HG03460 (cell line): Measurements from ENCODE around the gene NWD2.

Experiments used
- ATAC-seq: cut with Tn5 transposase; IDR thresholded peaks from one replicate; pipeline ENCODE4 v1.9.1; 2021; ENCODE audit not compliant: unreplicated experiment

Gene NWD2

DNA sequence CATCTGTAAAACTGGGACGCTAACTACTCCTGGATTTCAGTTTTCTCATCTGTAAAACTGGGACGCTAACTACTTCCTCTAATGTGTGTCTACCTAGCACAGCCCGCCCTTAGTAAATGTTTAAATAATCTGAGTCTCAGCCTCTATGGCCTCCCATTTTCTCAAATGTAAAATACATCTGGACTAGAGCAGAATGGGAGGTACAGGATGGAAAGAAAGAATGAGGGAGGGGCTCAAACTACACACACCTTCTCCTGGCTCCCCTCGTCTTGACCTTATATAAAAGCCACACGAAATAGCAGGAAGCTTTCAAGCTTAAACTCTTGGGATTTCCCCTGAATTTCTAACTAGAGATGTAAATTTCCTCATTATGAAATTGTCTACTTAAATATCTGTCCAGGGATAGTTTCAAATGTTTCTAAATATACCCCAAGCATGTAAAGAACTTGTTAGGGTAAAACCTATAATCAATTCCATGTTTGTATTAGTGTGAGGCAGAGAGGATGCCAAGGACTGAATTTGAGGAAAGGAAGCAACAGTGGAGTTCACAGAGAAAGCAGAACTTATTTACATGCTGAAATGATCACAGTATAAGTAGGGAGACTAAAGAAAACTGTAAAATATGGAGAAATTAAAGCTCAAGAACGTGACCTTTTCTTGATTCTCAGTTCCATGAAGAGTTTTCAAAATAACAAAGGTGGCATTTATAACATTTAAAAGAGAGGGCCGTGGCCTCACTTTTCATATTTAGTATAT lies 220.0 kb downstream of the NWD2 start:
- no peak for ATAC-seq

DNA sequence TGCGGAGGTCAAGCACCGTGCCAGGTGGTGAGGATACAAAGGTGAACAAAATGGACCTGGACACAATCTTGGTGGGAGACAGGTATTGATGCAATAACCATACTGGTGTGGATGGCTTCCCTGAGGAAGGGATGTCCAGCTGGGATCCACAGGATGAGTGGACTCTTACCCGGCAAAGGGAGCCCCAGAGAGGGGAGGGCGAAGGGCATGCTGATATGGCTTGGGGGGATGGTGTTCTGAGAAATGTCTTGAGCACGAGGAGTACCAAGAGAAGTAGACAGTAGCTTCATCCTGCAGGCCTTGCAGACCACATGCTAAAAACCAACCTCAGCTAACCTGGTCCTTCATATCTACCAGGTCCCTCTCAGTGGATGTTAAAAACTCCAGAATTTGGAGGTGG lies 220.8 kb downstream of the NWD2 start:
- no peak for ATAC-seq

DNA sequence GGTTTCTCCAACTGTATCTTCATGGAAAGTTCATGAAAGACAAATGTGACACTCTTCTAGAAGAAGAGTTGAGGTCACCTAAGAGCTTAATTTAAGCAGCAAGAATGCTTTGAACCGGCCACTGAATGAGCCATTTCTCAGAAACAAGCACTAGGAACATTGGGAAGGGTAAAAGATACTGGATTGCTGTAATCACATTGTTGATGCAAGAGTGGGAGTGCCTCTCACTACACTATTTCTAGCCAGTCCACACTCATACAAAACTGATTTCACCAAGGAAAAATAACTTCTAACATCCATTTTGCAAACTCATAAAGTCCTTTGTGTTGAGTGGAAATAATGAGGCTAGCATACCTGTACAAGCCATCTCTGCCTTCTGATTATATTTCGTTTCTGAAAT lies 221.3 kb downstream of the NWD2 start:
- no peak for ATAC-seq

DNA sequence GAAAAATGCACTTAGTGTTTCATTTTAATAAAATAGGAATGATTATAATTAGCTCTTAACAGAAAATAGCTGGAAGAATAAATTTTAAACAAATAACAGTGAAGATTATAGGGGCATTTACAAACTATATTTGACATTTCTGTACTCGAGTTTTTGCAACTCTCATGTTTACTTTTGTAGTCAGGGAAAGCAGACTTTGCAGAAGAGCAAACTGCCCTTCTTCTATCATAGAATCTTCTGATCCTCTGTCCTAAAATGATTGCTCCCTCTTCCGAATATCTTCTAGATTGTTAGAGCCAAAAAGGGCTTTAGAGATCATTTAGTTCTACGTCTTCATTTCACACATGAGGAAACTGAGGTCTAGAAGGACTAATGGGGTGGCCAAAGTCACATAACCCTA lies 222.7 kb downstream of the NWD2 start:
- ATAC-seq = no peak

DNA sequence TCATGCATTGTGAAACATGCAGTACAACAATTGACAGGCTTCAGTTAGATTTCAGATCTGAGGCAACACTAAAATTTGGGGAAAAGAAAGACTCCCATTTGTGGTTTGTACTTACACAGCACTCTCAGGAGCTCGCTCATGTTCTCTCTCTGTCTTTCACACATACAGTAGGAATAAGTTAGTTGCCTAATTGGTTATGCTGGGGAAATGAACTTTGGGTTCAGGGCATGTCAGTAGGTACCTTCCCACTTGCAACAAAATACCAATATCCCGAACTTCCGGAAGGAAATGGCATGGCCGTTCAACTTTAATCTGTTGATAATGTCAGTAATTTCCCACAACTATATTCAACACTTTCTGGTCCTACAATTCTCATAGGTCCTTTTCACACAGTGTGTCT lies 223.3 kb downstream of the NWD2 start:
- ATAC-seq = no peak

DNA sequence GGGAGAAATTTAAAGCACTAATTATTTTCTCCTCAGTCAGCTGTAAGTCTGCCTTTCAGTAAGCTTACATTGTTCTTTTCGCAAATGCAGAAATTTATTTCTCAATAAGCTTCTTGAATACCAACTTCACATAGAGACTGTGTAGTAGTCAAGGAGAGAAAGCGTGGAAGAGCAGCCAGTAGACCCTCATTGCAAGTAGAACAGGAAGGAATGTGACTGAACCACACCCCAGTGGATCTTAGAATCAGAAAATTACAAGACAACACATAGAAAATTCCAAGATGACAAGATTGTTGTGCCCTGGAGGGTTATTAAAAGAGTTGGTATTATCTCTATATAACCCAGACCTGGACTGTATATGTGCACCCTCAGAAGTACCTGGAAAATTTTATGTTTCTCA lies 224.7 kb downstream of the NWD2 start:
- ATAC-seq = no peak

DNA sequence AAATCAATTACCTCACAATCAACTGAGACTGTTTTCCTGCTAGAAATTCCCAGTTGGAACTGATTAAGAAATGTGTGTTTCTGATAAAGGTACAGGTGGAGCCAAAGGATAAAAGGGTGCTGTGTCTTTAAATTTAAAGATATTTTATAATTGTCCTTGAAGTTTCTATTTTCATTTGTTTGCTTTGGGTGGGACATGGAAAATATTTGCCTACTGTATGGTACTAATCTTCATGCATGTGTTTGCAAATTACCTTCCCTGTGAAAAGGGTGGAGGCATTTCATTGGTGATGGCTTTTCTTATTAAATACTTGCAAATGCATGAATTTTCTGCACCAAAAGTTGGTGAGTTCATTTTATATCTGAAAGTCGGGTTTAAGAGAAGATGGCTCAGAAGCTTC lies 225.7 kb downstream of the NWD2 start:
- ATAC-seq = no peak

DNA sequence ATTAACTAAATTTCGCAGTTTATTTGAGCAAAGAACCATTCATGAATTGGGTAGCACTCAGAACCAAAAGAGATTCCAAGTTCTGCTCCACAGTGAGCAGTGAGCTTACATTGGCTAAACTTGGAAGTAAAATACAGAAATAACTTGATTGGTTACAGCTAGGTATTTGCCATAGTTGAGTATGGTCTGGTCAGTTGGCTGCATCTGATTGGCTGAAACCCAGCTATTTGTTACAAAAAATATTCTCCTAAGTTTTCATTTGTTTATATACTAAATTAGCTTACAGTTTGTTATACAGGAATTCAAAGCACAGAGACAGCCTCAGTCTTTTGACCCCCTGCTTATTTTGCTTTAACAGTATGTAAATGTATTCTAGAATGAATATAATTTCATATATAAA lies 226.6 kb downstream of the NWD2 start:
- no peak for ATAC-seq

DNA sequence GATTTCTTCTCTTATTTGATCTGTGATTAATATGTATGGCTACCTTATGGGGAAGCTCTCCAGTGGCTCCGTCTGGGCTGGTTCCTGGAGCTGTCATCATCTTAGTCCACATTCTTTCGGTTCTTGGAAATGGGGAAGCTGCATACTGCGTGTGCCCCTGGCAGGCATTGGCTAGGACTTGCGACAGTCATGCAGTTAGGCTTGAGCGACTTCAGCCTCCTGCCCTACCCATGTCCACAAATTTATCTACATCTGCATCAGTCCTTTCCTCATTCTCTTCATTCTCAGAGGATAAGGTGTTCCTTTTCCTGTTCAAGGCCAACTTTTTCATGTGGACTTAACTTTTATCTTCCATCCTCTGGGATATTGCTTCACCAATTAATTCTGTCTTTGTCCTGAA lies 227.4 kb downstream of the NWD2 start:
- no peak for ATAC-seq

DNA sequence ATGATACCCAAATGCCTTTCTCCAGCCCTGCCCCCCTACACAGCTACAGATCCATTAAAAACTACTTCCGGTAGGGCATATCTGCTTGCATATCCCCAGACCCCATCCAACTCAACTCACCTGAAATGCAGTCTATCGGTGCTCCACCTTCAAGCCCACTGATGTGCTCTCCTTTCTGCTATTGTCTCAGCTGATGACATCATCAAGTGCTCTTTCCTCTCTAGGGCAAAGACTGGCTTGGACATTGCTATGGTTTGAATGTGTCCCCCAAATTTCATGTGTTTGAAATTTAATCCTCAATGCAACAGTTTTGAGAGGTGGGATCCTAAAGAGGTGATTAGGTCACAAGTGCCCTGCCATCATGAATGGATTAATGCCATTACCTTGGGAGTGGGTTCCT lies 229.3 kb downstream of the NWD2 start:
- ATAC-seq = no peak

DNA sequence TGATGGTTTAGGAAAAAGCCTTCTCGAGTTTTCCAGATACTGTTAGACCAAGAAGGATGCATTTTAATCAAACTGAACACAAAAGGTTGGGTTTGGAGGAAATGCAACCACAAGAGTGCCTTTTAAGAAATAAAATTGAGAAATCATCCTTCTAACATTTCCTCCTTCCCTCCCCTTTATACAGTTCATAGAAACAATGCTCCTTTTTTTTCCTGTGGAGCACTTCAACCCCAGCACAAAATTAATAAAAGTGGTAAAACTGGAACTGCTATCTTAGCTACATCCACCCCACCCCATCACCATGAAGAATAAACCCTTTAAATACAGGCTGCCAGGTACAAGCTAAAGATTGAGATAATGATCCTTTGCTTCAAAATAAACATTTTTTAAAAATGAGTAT lies 230.5 kb downstream of the NWD2 start:
- no peak for ATAC-seq

DNA sequence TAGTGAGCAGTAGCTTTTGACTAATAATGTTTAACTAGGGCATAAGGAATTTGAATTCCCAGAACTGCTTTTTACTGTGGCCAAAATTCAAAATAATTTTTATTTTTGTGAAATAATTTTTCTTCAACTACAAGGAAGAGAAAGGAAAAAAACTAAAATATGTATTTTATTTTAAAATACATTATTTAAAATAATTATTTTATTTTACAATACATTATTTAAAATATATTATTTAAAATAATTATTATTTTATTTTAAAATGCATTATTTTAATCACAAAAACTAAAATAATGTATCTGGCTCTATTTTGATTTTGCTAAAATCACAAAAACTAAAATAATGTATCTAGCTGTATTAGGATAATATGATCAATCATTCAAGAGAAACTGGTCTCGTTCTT lies 231.2 kb downstream of the NWD2 start:
- ATAC-seq = no peak

DNA sequence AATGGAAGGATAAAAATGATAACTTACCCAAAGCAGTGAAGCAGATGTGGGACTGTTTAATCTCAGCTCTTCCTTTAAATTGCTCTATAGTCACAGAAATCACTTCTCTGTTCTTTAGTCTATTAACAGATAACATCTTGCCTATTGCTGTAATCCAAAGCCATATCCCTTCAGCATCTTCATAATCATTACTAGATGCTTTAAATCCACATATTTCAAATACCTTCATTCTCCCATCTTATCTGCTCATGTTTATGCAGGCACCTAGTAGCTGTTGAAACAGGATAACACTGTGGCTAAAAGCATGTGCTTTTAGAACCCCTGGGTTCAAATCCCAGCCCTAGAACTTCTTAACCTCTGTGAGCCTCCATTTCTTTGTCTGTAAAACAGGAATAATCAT lies 231.7 kb downstream of the NWD2 start:
- no peak for ATAC-seq

DNA sequence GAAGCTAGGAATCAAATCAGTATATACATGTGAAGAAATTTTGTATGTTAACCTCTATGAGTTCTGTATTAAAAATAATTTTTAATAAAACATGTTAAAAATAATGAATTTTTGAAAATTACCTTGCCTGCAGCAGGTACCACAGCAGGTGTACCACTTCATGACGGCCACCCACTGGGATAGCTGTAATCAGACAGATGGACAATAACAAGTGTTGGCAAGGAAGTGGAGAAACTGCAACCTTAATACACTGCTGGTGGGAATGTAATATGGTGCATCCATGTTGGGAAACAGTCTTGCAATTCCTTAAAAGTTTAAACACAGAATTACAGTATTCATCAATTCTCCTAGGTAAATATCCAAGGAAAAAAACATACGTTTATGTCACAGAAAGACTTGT lies 232.1 kb downstream of the NWD2 start:
- ATAC-seq = no peak

DNA sequence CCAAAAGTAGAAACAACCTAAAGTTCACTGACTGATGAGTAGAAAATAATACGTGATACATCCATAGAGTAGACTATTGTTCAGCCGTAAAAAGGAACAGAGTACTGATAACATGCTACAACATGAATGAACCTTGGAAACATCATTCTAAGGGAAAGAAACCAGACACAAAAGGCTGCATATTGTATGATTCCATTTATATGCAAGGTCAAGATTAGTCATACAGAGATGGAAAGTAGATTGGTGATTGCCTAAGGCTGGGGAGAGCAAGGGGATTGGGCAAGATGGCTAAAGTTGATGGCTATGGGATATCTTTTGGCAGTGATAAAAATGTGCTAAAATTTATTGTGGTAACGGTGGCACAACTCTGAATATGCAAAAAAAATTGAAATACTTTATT lies 232.6 kb downstream of the NWD2 start:
- no peak for ATAC-seq

DNA sequence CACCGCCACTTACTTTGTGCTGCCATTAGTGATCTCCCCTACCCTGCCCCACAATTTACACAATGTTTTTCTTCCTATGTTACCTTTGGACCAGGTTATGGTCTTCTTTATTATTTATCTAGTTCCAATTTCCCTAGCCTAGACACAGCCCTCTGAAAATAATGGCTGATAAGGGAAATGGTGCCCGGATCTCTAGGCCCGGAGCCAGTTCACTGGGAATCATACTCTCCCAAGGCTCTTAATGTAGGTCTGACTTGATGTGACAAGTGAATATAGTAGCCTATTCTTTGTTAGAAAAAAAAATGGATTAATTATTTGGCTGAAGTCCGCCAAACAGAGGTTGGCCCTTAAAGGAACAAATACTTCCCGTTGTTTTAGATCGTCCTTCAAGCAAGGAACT lies 233.6 kb downstream of the NWD2 start:
- ATAC-seq = no peak

DNA sequence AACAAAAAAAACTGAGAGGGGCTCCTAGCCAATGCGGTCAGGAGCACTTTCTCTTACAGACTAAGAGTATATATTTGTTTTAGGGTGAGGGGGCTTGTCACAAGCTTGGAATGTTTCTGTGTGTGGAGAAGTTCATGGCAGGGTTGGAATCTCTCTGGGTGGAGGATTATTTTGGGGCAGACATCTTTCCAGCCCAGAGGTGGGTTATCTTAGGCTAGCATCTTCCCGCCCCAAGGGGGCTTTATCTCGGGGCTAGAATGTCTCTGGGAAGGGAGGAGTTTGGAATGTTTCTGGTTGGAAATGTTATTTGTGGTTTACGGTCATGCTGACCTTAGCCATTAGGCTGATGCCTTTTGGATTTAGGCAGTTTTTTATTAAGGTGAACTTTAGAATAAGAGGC lies 236.0 kb downstream of the NWD2 start:
- no peak for ATAC-seq

DNA sequence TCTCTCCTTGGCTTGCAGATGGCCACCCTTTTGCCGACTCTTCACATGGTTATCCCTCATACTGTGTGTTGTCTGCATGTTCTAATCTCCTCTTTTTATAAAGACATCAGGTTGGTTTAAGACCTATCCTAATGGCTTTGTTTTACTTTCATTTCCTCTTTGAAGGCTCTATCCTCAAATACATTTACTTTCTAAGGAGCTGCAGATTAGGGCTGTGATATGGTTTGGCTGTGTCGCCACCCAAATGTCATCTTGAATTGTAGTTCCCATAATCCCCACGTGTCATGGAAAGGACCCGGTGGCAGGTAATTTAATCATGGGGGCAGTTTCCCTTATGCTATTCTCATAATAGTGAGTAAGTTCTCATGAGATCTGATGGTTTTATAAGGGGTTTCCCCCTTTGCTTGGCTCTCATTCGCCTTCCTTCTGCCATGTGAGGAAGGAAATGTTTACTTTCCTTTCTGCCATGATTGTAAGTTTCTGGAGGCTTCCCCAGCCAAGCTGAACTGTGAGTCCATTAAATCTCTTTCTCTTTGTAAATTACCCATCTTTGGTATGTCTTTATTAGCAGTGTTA lies 237.1 kb downstream of the NWD2 start:
- no peak for ATAC-seq

DNA sequence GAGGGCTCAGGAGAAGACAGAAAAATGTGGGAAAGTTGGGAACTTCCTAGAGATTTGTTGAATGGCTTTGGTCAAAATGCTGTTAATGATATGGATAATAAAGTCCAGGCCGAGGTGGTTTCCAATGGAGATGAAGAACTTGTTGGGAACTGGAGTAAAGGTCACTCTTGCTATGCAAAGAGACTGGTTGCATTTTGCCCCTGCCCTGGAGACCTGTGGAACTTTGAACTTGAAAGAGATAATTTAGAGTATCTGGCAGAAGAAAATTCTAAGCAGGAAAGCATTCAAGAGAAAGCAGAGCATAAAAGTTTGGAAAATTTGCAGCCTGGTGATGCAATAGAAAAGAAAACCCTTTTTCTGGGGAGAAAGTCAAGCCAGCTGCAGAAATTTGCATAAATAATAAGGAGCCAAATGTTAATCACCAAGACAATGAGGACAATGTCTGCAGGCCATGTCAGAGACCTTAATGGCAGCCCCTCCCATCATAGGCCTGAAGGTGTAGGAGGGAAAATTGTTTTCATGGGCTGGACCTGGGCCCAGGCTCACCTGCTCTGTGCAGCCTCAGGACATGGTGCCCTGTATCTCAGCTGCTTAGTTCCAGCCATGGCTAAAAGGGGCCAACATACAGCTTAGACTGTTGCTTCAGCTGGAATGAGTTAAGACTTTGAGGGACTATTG lies 237.8 kb downstream of the NWD2 start:
- ATAC-seq = no peak

DNA sequence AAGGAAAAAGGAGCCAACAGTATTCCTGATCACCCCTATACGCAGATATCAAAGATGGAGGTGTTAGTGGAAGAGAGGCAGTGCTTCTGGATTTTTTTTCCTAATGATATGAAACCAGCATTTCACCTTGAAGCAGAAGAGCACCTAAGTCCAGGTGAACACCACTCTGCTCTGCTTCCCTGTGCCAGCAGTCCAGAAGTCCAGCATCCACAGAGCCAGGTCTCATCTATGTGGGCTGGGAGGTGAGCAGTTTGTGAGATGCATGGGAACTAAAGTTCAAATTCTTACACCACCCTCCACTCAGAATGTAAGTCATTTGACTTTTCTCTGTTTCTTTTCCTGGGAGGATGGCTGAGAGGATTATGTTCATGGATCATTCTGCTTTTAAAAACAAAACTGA lies 239.1 kb downstream of the NWD2 start:
- no peak for ATAC-seq

DNA sequence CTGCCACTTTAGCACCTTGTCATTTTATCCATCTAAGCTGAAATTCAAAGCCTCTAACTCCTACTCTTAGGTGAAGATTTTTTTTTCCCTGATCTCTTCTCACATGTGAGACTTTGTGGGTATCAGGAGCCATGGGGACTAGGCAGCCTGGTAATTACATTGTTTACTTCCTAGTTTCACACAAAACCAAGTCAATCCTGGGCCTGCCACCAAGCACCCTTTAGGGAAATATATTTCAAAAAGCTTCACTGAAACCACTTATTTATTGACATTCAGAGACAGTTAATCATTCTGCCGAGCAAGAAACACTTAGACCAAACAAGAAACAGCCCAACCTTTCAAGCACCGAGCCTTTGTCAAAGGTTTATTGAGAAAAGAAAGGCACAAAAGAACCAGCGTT lies 241.6 kb downstream of the NWD2 start:
- ATAC-seq = no peak

DNA sequence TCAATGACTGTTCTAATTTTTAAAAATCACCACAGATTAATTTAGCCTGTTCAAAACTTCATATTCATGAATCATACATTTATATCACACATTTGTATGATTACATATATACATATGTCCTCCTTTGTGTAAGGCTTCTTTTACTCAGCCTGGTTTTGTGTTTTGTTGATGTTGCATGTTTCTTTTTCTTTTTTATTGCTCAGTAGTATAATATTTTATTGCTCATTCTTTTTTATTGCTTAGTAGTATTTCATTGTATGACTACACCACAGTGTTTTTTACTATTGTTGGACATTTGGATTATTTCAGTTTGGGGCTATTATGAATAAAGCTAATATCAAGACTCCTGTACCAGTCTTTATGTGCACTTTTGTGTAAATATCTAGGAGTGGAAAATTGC lies 243.1 kb downstream of the NWD2 start:
- ATAC-seq = no peak

DNA sequence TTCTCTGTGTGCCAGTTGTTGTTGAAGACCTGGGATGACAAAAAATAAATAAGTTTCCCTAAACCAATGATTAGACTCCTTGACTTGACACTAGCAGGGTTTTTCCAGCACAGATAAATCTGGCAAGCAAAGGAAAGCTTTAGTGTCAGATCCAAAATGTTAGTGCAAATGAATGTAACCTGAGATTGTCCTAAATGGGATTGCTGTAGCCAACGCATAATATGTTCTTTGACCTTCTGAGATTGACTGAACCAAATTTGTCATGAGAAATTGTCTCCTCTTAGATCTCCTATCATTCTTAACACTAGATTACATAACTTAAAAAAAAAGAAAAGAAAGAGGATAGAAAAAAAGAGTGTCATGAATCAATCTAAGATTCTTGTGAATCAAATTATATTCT lies 245.2 kb downstream of the NWD2 start:
- no peak for ATAC-seq
